HepG2 (cell line): ENCODE data around the gene ANKFY1. TPM values are rescaled to one million over a fixed set of nuclear protein-coding genes. Genes with fewer than 3 reads are reported as not detected.

ENCODE experiments used
- ESRRA ChIP-seq: sonication (generic); formaldehyde crosslinking; IDR thresholded peaks from 2 replicates; pipeline ENCODE4 v1.5.1; 2020; ENCODE audit warnings: mild to moderate bottlenecking, low read depth, missing genetic modification reagents
- GTF2F1 ChIP-seq: fragments of 150-350 bp; IDR thresholded peaks from 2 replicates; pipeline ENCODE4 v1.6.1; 2014; ENCODE audit warnings: low read length
- HOXA3 ChIP-seq: sonication (generic); formaldehyde crosslinking; IDR thresholded peaks from 2 replicates; pipeline ENCODE4 v1.5.0; 2020; ENCODE audit warnings: missing genetic modification reagents
- JUND ChIP-seq: sonication (generic); formaldehyde crosslinking; IDR thresholded peaks from 2 replicates; pipeline ENCODE4 v1.8.0; 2022; ENCODE audit warnings: mild to moderate bottlenecking, missing genetic modification reagents
- MAFG ChIP-seq: sonication (generic); formaldehyde crosslinking; IDR thresholded peaks from 2 replicates; pipeline ENCODE4 v1.5.1; 2020; ENCODE audit warnings: mild to moderate bottlenecking, missing genetic modification reagents
- PHB2 ChIP-seq: fragments of 450-650 bp; IDR thresholded peaks from 2 replicates; pipeline ENCODE4 v1.6.1; 2018; ENCODE audit not compliant: partially characterized antibody
- RBM39 ChIP-seq: fragments of 200-400 bp; formaldehyde crosslinking; IDR thresholded peaks from one replicate; pipeline ENCODE4 v1.6.1; 2018; ENCODE audit warnings: antibody characterized with exemption, mild to moderate bottlenecking, low read depth, low read length; ENCODE audit not compliant: poor library complexity, severe bottlenecking
- REPIN1 ChIP-seq: sonication (generic); formaldehyde crosslinking; IDR thresholded peaks from 2 replicates; pipeline ENCODE4 v1.8.0; 2022; ENCODE audit warnings: missing genetic modification reagents, low read depth, mild to moderate bottlenecking, borderline replicate concordance
- SALL1 ChIP-seq: sonication (generic); formaldehyde crosslinking; IDR thresholded peaks from 2 replicates; pipeline ENCODE4 v1.8.0; 2022; ENCODE audit warnings: mild to moderate bottlenecking, missing genetic modification reagents
- SMARCE1 ChIP-seq: fragments of 450-650 bp; IDR thresholded peaks from 2 replicates; pipeline ENCODE4 v1.6.1; 2017; ENCODE audit warnings: borderline replicate concordance
- SP2 ChIP-seq: sonication (generic); formaldehyde crosslinking; IDR thresholded peaks from 2 replicates; pipeline ENCODE4 v1.5.1; 2020; ENCODE audit warnings: mild to moderate bottlenecking, missing genetic modification reagents
- SP5 ChIP-seq: IDR thresholded peaks from 2 replicates; pipeline ENCODE4 v1.6.1; 2016; ENCODE audit warnings: low read depth, borderline replicate concordance
- SPEN ChIP-seq: sonication (generic); formaldehyde crosslinking; IDR thresholded peaks from 2 replicates; pipeline ENCODE4 v1.5.1; 2020; ENCODE audit warnings: low read depth, mild to moderate bottlenecking, missing genetic modification reagents
- STAT5B ChIP-seq: sonication (generic); formaldehyde crosslinking; IDR thresholded peaks from 2 replicates; pipeline ENCODE4 v1.4.0; 2020; ENCODE audit warnings: missing genetic modification reagents
- TMF1 ChIP-seq: sonication (generic); formaldehyde crosslinking; IDR thresholded peaks from 2 replicates; pipeline ENCODE4 v1.8.1; 2022; ENCODE audit warnings: low read depth, missing genetic modification reagents
- ZFY ChIP-seq: sonication (generic); formaldehyde crosslinking; IDR thresholded peaks from 2 replicates; pipeline ENCODE4 v1.4.0; 2020; ENCODE audit warnings: missing genetic modification reagents
- ZMYM3 ChIP-seq: sonication (generic); formaldehyde crosslinking; IDR thresholded peaks from 2 replicates; pipeline ENCODE4 v1.5.1; 2020; ENCODE audit warnings: mild to moderate bottlenecking, missing genetic modification reagents
- ZNF12 ChIP-seq: sonication (generic); formaldehyde crosslinking; IDR thresholded peaks from 2 replicates; pipeline ENCODE4 v1.5.0; 2020; ENCODE audit warnings: missing genetic modification reagents
- ZNF124 ChIP-seq: sonication (generic); formaldehyde crosslinking; IDR thresholded peaks from 2 replicates; pipeline ENCODE4 v1.4.0; 2020; ENCODE audit warnings: missing genetic modification reagents
- ZNF468 ChIP-seq: sonication (generic); formaldehyde crosslinking; IDR thresholded peaks from 2 replicates; pipeline ENCODE4 v1.8.0; 2022; ENCODE audit warnings: mild to moderate bottlenecking, moderate library complexity, missing genetic modification reagents
- ZNF496 ChIP-seq: sonication (generic); formaldehyde crosslinking; IDR thresholded peaks from 2 replicates; pipeline ENCODE4 v1.8.1; 2023; ENCODE audit warnings: mild to moderate bottlenecking, moderate library complexity, missing genetic modification reagents; ENCODE audit not compliant: insufficient replicate concordance
- ZNF724P ChIP-seq: sonication (generic); formaldehyde crosslinking; IDR thresholded peaks from 2 replicates; pipeline ENCODE4 v1.8.0; 2022; ENCODE audit warnings: missing genetic modification reagents, borderline replicate concordance
- ZNF737 ChIP-seq: sonication (generic); formaldehyde crosslinking; IDR thresholded peaks from 2 replicates; pipeline ENCODE4 v1.5.0; 2020; ENCODE audit warnings: missing genetic modification reagents, mild to moderate bottlenecking, borderline replicate concordance
- polyA plus RNA-seq, 8 experiments: library from polyadenylated mRNA; depleted of rRNA in 3 of 8; stranded (reverse) in 7 of 8; unstranded in 1 of 8; fragments of >200 nt; fragmentation: Illumina TruSeq in 4 of 8; extraction: Trizol in 4 of 8; gene quantifications; 2 replicates each; pipeline versions ENCODE4 v1.2.1 to v1.2.3, GENCODE V29; 2011 to 2016; ENCODE audit warnings: low read depth in 4 of 8, missing spikeins in 1 of 8, mixed read lengths in 1 of 8; ENCODE audit not compliant: insufficient read depth in 1 of 8
- total RNA-seq, 5 experiments: library from RNA; depleted of rRNA; stranded (reverse); fragments of >200 nt; fragmentation: Illumina TruSeq; extraction: Trizol; gene quantifications; 2 replicates each; pipeline ENCODE4 v1.2.3, GENCODE V29; 2016; ENCODE audit warnings: low read depth in 1 of 5
- TF ChIP-seq, protein P1 (sequence below): sonication (generic); formaldehyde crosslinking; IDR thresholded peaks from 2 replicates; pipeline ENCODE4 v1.8.1; 2023; ENCODE audit warnings: mild to moderate bottlenecking, missing genetic modification reagents
- TF ChIP-seq, protein P2 (sequence below): sonication (generic); formaldehyde crosslinking; IDR thresholded peaks from 2 replicates; pipeline ENCODE4 v1.8.0; 2023; ENCODE audit warnings: mild to moderate bottlenecking, missing genetic modification reagents
- TF ChIP-seq, protein P3 (sequence below): sonication (generic); formaldehyde crosslinking; IDR thresholded peaks from 2 replicates; pipeline ENCODE4 v1.8.0; 2022; ENCODE audit warnings: mild to moderate bottlenecking, missing genetic modification reagents, borderline replicate concordance
- TF ChIP-seq, protein P4 (sequence below): sonication (generic); formaldehyde crosslinking; IDR thresholded peaks from 2 replicates; pipeline ENCODE4 v1.4.0; 2020; ENCODE audit warnings: missing genetic modification reagents, low read depth, mild to moderate bottlenecking, borderline replicate concordance

ANKFY1 gene
- total and polyA plus RNA-seq, 2 of the 13 experiments (the other 11 are each of a cell fraction or from before 2014, with no cell fraction given), result 11.9 to 16.8 TPM

DNA sequence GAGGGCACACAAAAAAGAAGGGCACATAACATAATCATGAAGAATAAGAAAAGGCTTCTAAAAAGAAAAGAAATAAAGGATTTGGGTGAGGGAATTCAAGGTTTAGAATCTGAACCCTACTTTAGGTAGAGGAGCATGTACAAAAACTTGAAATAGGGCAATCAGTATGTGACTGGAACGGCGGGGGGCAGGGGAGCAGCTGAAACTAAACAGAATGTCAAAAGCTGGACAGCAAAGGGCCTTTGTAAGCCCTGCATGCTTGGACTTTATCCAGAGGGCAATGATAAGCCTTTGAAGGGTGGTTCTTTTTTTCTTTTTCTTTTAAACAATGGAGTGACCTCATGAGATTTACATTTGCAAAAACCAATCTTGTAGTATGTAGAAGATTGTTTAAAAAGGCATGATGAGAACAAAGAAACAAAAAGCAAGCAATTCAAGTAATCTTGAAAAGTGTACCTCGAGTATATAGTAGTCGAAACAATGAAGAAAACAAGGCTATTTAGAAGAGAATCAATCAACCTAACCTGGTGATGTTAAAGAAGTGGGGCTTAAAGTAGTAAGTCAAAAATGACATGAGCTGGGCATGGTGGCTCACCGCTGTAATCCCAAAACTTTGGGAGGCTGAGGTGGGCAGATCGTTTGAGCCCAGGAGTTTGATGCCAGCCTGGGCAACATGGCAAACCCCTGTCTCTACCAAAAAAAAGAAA is 46.7 kb upstream of the ANKFY1 start (continued):
- TF ChIP-seq, protein P1, sequence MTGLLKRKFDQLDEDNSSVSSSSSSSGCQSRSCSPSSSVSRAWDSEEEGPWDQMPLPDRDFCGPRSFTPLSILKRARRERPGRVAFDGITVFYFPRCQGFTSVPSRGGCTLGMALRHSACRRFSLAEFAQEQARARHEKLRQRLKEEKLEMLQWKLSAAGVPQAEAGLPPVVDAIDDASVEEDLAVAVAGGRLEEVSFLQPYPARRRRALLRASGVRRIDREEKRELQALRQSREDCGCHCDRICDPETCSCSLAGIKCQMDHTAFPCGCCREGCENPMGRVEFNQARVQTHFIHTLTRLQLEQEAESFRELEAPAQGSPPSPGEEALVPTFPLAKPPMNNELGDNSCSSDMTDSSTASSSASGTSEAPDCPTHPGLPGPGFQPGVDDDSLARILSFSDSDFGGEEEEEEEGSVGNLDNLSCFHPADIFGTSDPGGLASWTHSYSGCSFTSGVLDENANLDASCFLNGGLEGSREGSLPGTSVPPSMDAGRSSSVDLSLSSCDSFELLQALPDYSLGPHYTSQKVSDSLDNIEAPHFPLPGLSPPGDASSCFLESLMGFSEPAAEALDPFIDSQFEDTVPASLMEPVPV (CRISPR knock-in tag), result no peak
- TF ChIP-seq ZMYM3 (CRISPR knock-in tag), result no peak; the same call in 1 of the 2 replicates
- no peak for TF ChIP-seq ZFY
- no peak for TF ChIP-seq SMARCE1
- TF ChIP-seq JUND, result no peak
- TF ChIP-seq, protein P2, sequence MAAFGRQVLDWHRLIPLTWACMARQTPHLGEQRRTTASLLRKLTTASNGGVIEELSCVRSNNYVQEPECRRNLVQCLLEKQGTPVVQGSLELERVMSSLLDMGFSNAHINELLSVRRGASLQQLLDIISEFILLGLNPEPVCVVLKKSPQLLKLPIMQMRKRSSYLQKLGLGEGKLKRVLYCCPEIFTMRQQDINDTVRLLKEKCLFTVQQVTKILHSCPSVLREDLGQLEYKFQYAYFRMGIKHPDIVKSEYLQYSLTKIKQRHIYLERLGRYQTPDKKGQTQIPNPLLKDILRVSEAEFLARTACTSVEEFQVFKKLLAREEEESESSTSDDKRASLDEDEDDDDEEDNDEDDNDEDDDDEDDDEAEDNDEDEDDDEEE (CRISPR knock-in tag), result no peak
- TF ChIP-seq STAT5B (CRISPR knock-in tag), result no peak
- TF ChIP-seq SALL1 (CRISPR knock-in tag), result peak; percentile 56; the same call in 1 of the 2 replicates
- TF ChIP-seq, protein P3, sequence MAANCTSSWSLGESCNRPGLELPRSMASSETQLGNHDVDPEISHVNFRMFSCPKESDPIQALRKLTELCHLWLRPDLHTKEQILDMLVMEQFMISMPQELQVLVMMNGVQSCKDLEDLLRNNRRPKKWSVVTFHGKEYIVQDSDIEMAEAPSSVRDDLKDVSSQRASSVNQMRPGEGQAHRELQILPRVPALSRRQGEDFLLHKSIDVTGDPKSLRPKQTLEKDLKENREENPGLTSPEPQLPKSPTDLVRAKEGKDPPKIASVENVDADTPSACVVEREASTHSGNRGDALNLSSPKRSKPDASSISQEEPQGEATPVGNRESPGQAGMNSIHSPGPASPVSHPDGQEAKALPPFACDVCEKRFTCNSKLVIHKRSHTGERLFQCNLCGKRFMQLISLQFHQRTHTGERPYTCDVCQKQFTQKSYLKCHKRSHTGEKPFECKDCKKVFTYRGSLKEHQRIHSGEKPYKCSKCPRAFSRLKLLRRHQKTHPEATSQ (CRISPR knock-in tag), result no peak
- no peak for TF ChIP-seq RBM39
- no peak for TF ChIP-seq ZNF124 (CRISPR knock-in tag)
- TF ChIP-seq REPIN1, result no peak; the same call in 1 of the 2 replicates
- TF ChIP-seq SP2 (CRISPR knock-in tag), result no peak
- TF ChIP-seq ZNF496, result no peak
- TF ChIP-seq TMF1 (CRISPR knock-in tag), result no peak
- peak; percentile 100 for TF ChIP-seq ZNF724P (CRISPR knock-in tag)
- TF ChIP-seq ZNF12 (CRISPR knock-in tag), result no peak
- TF ChIP-seq ZNF737 (CRISPR knock-in tag), result no peak
- no peak for TF ChIP-seq SPEN (CRISPR knock-in tag)
- TF ChIP-seq HOXA3, result no peak
- TF ChIP-seq PHB2, result no peak
- TF ChIP-seq GTF2F1, result no peak
- TF ChIP-seq ESRRA (CRISPR knock-in tag), result peak; percentile 50; the same call in 1 of the 2 replicates
- no peak for TF ChIP-seq SP5 (CRISPR knock-in tag)
- TF ChIP-seq ZNF468 (CRISPR knock-in tag), result no peak
- no peak for TF ChIP-seq MAFG (CRISPR knock-in tag)
- TF ChIP-seq, protein P4, sequence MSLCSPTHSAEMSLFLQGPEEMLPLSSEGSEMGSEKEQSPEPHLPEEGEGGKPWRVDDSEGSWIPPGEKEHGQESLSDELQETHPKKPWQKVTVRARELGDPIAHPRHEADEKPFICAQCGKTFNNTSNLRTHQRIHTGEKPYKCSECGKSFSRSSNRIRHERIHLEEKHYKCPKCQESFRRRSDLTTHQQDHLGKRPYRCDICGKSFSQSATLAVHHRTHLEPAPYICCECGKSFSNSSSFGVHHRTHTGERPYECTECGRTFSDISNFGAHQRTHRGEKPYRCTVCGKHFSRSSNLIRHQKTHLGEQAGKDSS, result no peak
